GM18508 (cell line): ENCODE results near the gene STON2.

Experiments used
- ATAC-seq: cut with Tn5 transposase; IDR thresholded peaks from one replicate; pipeline ENCODE4 v1.9.1; 2021; ENCODE audit warnings: moderate number of reproducible peaks; ENCODE audit not compliant: insufficient read depth, unreplicated experiment

The STON2 gene

GRCh38 chr14:81427348-81428058 is 27.4 kb upstream of the STON2 start:
- ATAC-seq = no peak

DNA sequence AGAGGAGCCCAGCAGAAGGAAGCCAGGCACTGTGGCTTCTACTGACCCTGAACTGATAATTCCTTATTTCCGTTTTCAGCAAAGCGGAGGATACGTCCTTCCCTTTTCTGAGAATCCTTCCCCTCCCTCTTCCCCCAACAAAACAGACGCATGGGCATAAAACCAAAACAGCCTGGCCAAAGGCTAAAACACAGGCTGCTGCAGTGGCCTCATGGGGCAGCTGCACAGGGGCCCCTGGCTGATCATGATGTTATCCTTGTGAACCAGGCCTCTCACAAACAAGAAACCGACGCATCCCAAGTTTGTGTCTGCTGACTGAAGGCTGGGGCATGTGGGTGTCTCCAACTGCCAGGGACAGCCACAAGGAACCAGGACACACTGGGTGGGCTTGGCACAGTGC is 23.4 kb upstream of the STON2 start:
- no peak for ATAC-seq

DNA sequence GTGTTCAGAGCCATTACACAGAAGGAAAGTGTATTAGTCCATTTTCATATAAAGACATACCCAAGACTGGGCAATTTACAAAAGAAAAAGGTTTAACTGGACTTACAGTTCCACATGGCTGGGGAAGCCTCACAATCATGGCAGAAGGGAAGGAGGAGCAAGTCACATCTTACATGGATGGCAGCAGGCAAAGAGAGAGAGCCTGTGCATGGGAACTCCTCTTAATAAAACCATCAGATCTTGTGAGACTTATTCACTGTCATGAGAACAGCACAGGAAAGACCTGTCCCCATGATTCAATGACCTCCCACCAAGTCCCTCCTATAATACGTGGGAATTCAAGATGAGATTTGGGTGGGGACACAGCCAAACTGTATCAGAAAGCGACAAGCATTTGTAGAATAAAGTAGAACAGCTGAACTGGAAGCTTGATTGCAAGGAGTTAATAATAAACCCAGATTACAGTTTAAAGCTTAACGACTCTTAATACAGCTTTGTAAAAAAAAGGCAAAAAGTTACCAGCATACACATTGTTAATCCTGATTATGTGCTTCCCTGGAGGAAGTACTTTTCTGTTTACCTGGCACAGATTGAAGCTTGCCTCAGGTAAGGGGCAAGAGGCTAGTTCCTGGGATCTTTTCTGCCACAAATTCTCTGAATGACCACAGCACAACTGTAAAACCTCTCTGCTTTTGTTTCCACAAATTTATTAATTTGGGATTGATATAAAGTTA is 18.1 kb upstream of the STON2 start:
- no peak for ATAC-seq

DNA sequence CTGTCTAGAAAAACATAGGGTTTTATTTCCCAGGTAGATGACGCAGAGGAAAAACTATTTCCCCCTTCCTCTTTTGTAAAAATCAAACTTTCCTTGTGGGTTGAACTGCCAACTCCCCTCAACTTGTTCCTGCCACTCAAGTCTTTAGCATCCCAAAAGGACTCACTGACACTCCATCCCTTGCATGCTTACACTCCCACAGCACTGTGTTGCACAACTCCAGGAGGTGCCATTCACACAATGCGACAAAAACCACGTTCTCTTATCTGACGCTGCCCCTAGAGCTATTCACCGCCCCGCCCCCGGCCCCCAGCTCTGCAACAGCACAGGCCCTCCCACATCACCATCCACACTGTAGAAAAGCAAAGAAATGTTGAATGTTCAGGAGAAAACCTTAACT is 16.9 kb upstream of the STON2 start:
- no peak for ATAC-seq

- ATAC-seq = no peak
Observed at GRCh38 chr14:81416194-81416952, 16.2 kb upstream of the STON2 start.

GRCh38 chr14:81415781-81416180 is 15.7 kb upstream of the STON2 start:
- ATAC-seq = no peak

GRCh38 chr14:81414123-81414522 is 14.0 kb upstream of the STON2 start:
- no peak for ATAC-seq

- ATAC-seq = no peak
Observed at GRCh38 chr14:81412779-81413178, 12.7 kb upstream of the STON2 start.

DNA sequence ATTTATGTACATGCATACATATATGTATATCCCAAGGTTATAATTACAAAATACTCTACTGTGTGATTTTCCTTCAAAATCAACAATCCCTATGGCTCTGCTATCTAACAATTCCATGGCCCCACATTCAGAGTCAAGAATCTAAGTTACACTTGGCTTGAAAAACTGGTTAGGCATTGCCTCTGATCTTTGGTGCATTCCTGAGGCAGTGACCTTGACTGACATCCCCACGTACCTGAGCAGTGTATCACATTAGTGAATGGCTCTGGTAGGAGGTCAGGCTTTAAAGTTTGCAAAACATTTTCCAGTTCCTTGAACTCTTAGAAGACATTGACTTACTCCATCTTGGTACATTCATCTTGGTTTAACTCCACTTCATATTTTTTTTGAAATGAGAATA is 8.5 kb upstream of the STON2 start:
- ATAC-seq = no peak

DNA sequence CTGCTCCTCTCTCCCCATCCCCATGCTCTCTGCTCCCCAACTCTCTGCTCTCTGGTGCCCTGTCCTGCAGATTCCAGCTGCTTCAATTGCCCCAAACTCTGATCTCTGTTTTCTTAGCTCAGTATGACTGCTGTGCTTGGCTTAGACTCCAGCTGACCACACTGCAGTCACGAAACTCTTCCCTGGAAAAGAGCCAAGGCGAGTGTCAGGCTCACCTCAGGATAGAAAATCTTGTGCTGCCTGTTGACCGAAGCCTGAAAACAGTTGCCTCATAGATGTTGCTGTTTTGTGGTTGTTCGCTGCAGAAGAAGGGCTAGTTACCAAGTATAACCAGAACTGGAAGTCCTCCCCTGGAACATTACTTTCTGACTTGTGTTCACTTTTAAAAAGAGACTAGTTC is 6.7 kb upstream of the STON2 start:
- ATAC-seq = no peak

- no peak for ATAC-seq
Observed at GRCh38 chr14:81402123-81402495, 2.0 kb upstream of the STON2 start.

GRCh38 chr14:81401420-81402122 is 1.4 kb upstream of the STON2 start:
- peak; percentile 47 for ATAC-seq

GRCh38 chr14:81400852-81401251 is 728 bp upstream of the STON2 start:
- no peak for ATAC-seq

DNA sequence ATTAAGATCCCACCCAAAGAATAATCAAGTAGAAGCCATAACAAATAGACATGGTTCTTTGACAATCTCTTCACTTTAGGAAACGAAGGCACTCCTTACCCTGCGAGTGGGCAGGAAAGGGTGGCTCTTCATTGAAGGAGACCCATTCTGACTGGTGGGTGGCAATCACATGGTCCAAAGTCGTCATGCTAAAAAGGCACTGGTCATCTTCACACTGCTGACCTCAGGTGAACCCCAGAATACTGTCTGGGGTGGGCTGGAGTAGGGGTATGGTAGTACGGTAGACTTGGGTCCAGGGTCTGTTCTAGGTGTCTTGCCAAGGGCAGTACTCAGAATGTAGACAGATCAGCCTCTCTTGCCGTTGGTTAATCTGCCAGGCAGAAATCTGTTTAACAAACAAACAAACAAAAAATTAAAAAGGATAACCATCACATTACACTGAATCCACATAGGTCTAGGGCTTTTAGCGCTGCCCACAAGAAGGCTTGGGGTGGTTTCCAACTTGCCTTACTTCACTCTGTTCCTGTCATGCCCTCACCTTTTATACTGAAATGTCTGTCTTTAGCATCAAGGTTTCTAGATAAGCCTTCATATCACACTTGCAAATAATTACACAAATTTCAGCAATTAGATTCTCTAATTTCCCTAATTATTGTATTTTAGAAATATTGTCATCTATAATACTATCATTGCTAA is 1.8 kb downstream of the STON2 start:
- ATAC-seq = no peak

GRCh38 chr14:81396113-81396512 is 4.0 kb downstream of the STON2 start:
- ATAC-seq = no peak

- ATAC-seq = no peak
Observed at GRCh38 chr14:81394739-81395138, 5.4 kb downstream of the STON2 start.

DNA sequence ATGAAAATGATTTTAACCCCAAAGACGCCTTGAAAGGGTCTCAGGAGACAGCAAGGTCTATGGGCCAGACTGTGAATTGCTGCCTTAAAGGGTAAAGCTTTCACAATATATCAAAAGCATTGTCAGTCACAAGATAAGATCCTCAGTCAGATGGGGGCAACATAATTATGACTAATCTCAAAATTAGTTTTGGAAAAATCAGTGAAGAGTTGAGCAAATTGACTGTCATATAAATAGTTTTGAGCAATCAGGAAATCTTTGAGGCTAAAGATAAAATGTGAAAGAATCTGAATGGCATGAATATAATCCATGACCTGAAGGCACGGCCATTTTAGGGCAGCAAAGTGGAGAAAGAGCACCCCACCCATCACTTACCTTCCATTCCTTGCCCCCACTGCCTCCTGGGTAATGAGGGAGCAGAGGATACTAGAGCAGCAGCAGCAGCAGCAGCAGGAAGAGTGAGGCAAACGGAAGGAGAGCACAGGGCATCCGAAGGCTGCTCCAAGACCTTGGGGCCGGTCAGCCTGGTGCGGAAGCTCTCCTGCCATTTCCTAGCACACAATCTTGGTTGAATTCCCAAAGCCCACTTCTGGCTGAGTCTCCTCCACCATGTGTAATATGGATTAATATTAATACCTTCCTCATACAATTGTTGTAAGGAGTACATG is 7.0 kb downstream of the STON2 start:
- ATAC-seq = no peak

GRCh38 chr14:81392052-81392451 is 8.1 kb downstream of the STON2 start:
- ATAC-seq = no peak

DNA sequence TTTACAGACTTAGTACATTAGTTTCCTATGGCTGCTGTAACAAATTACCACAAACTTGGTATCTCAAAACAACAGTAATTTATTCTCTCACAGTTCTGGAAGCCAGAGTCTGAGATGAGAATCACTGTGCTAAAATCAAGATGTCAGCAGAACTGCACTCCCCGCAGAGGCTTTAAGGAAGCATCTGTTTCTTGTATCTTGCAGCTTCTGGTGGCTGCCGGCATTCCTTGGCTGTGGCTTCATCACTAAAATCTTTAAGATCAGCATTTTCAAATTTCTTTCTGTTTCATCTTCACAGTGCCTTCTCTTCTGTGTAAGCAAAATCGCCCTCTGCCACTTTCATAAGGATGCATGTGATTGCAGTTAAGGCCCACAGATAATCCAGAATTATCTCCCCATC is 9.4 kb downstream of the STON2 start:
- ATAC-seq = no peak

- no peak for ATAC-seq
Observed at GRCh38 chr14:81388336-81388735, 11.8 kb downstream of the STON2 start.
